Ishikawa (cell line): ENCODE results near the gene ALOX5AP.

Experiments
- CEBPB ChIP-seq: IDR thresholded peaks from 2 replicates; pipeline ENCODE4 v1.6.1; 2012
- CREB1 ChIP-seq: IDR thresholded peaks from 2 replicates; pipeline ENCODE4 v1.6.1; 2012; ENCODE audit warnings: low read depth
- EGR1 ChIP-seq: IDR thresholded peaks from 2 replicates; pipeline ENCODE4 v1.6.1; 2012
- EP300 ChIP-seq: IDR thresholded peaks from 2 replicates; pipeline ENCODE4 v1.6.1; 2012; ENCODE audit warnings: borderline replicate concordance
- MAX ChIP-seq: IDR thresholded peaks from 2 replicates; pipeline ENCODE4 v1.6.1; 2012
- RAD21 ChIP-seq: IDR thresholded peaks from 2 replicates; pipeline ENCODE4 v1.6.1; 2012; ENCODE audit warnings: low read depth
- REST ChIP-seq: IDR thresholded peaks from 2 replicates; pipeline ENCODE4 v1.6.1; 2012; ENCODE audit warnings: low read depth, mild to moderate bottlenecking
- TAF1 ChIP-seq: IDR thresholded peaks from 2 replicates; pipeline ENCODE4 v1.6.1; 2012; ENCODE audit warnings: low read depth, mild to moderate bottlenecking
- TCF12 ChIP-seq: IDR thresholded peaks from 2 replicates; pipeline ENCODE4 v1.6.1; 2012; ENCODE audit warnings: low read depth

- TF ChIP-seq EGR1 (no peak), RAD21 (no peak), TCF12 (no peak), REST (no peak), TAF1 (no peak), MAX (no peak), EP300 (no peak), CREB1 (no peak), CEBPB (no peak)
Measured at GRCh38 chr13:30790592-30790991, 55.2 kb downstream of the ALOX5AP start.
